PFSK-1 (cell line): ENCODE measurements around the gene ECE2.
A peak's percentile ranks its signal among the peaks of the same experiment; 100 is the strongest.

Experiments
- FOXP2 ChIP-seq: optimal IDR thresholded peaks from 2 replicates; pipeline ENCODE3; 2011; ENCODE audit warnings: borderline replicate concordance, control low read depth, inconsistent platforms; ENCODE audit not compliant: insufficient read depth; ENCODE audit errors: extremely low read length, extremely low read depth
- POLR2AphosphoS5 ChIP-seq: IDR thresholded peaks from 2 replicates; pipeline ENCODE4 v1.6.1; 2012; ENCODE audit warnings: low read depth, mild to moderate bottlenecking, control low read depth, low read length, moderate library complexity
- REST ChIP-seq, 2 experiments: IDR thresholded peaks; 2 replicates each; pipeline versions ENCODE4 v1.6.1 to v1.8.0; 2011 to 2012; ENCODE audit warnings: low read depth in 2 of 2, low read length in 2 of 2, control low read depth in 1 of 2, inconsistent platforms in 1 of 2, mild to moderate bottlenecking in 1 of 2, moderate library complexity in 1 of 2; ENCODE audit not compliant: insufficient read depth in 1 of 2
- SIN3A ChIP-seq: IDR thresholded peaks from 2 replicates; pipeline ENCODE4 v1.6.1; 2012; ENCODE audit warnings: mild to moderate bottlenecking, low read length, moderate library complexity, borderline replicate concordance; ENCODE audit not compliant: insufficient read depth
- TAF1 ChIP-seq: IDR thresholded peaks from 2 replicates; pipeline ENCODE4 v1.6.1; 2012; ENCODE audit warnings: low read length, control low read depth, borderline replicate concordance; ENCODE audit not compliant: insufficient read depth

Gene ECE2

GRCh38 chr3:184308744-184309143 is 32.9 kb downstream of the ECE2 start:
- TF ChIP-seq FOXP2 (no peak), POLR2AphosphoS5 (no peak), SIN3A (no peak), REST (IDR thresholded peaks at IDR 0.05; ENCODE audit: insufficient read depth in 1 of 2, low read depth in 2 of 2, low read length in 2 of 2) (no peak), TAF1 (no peak)

GRCh38 chr3:184311633-184312032 is 35.8 kb downstream of the ECE2 start:
- no peak for TF ChIP-seq SIN3A
- TF ChIP-seq FOXP2: no peak
- TF ChIP-seq REST (IDR thresholded peaks at IDR 0.05; ENCODE audit: insufficient read depth in 1 of 2, low read depth in 2 of 2, low read length in 2 of 2): no peak

GRCh38 chr3:184314363-184314699 is 38.5 kb downstream of the ECE2 start, which contains the start of gene EIF4G1:
Gene EIF4G1 (plus strand): TSS chr3:184314606. CDS start chr3:184315797, 1,191 bp downstream.
- TF ChIP-seq FOXP2: peak; percentile 31
- no peak for TF ChIP-seq SIN3A
- 0 out of 2 replicates have a peak, but pooled peaks have one; percentile 61 for TF ChIP-seq TAF1
- peak; percentile 72 for TF ChIP-seq POLR2AphosphoS5
- TF ChIP-seq REST (IDR thresholded peaks at IDR 0.05; ENCODE audit: insufficient read depth in 1 of 2, low read depth in 2 of 2, low read length in 2 of 2): peak in 1 of 2 experiments; percentile 4; a peak in 1 of 4 replicates

GRCh38 chr3:184314700-184315542 is 39.1 kb downstream of the ECE2 start:
- TF ChIP-seq POLR2AphosphoS5: no peak
- no peak for TF ChIP-seq SIN3A
- no peak for TF ChIP-seq TAF1
- TF ChIP-seq REST (IDR thresholded peaks at IDR 0.05; ENCODE audit: insufficient read depth in 1 of 2, low read depth in 2 of 2, low read length in 2 of 2): no peak
- no peak for TF ChIP-seq FOXP2
